Brain microvascular endothelial cell (primary cell): ENCODE measurements around the gene BRF1.

ENCODE experiments used
- DNase-seq: peaks from one replicate; pipeline ENCODE4 v3.0.0-alpha.2; 2020
- H3K27ac ChIP-seq: fragments of 250-450 bp; sonication (Bioruptor Pico); 2 replicates; pipeline ENCODE4 v1.5.1; 2020; ENCODE audit warnings: mild to moderate bottlenecking, moderate library complexity
- H3K27me3 ChIP-seq: fragments of 250-450 bp; sonication (Bioruptor Pico); replicated peaks from 2 replicates; pipeline ENCODE4 v1.5.1; 2020; ENCODE audit warnings: mild to moderate bottlenecking
- H3K36me3 ChIP-seq: fragments of 250-450 bp; sonication (Bioruptor Pico); replicated peaks from 2 replicates; pipeline ENCODE4 v1.5.1; 2020; ENCODE audit warnings: mild to moderate bottlenecking
- H3K4me3 ChIP-seq: 2 replicates; pipeline ENCODE4 v1.5.1; 2011; ENCODE audit warnings: low read depth, mild to moderate bottlenecking, control low read depth, low read length, moderate library complexity
- CTCF ChIP-seq: IDR thresholded peaks from 2 replicates; pipeline ENCODE4 v1.5.1; 2011; ENCODE audit warnings: low read depth, mild to moderate bottlenecking, moderate library complexity, low read length, control low read depth, inconsistent platforms; ENCODE audit errors: missing control alignments
- in situ Hi-C: cut with HindIII; loops from 2 replicates; pipeline ENCODE4 v1.10.0; 2017; ENCODE audit warnings: low sequenced_read_pairs, low pct_ligation_motif_present

BRF1 gene

GRCh38 chr14:105180592-105181548 is 119.9 kb downstream of the BRF1 start, which contains the start of gene NUDT14:
Gene NUDT14, minus strand, starts transcription at chr14:105181312. Its CDS starts 103 bp downstream, at chr14:105181209.
- H3K36me3 ChIP-seq: no peaks in the 10 kb centered on the region
- in situ Hi-C loops: no loop called here
- peak; percentile 26 for DNase-seq
- no peaks in the 10 kb centered on the region for H3K27me3 ChIP-seq
- no peak within 1 kb of the TSS for H3K27ac ChIP-seq
- no peak for TF ChIP-seq CTCF
- H3K4me3 ChIP-seq: peak within 1 kb of the TSS; percentile 50

- no peaks in the 10 kb centered on the region for H3K27me3 ChIP-seq
- TF ChIP-seq CTCF: no peak
- H3K4me3 ChIP-seq: no peak overlapping the region
- no peaks in the 10 kb centered on the region for H3K36me3 ChIP-seq
- H3K27ac ChIP-seq: no peak overlapping the region
- in situ Hi-C loops: no loop called here
- no peak for DNase-seq
Observed at GRCh38 chr14:105179191-105179590, 121.6 kb downstream of the BRF1 start.

GRCh38 chr14:105178868-105179140 is 122.0 kb downstream of the BRF1 start:
- no peak for DNase-seq
- Histone ChIP-seq H3K36me3 (no peaks in the 10 kb centered on the region), H3K27me3 (no peaks in the 10 kb centered on the region), H3K27ac (no peak overlapping the region), H3K4me3 (no peak overlapping the region)
- in situ Hi-C loops: no loop called here
- no peak for TF ChIP-seq CTCF

- DNase-seq: no peak
- in situ Hi-C loops: no loop called here
- Histone ChIP-seq H3K27ac (no peak overlapping the region), H3K36me3 (no peaks in the 10 kb centered on the region), H3K27me3 (no peaks in the 10 kb centered on the region), H3K4me3 (no peak overlapping the region)
- TF ChIP-seq CTCF: no peak
Observed at GRCh38 chr14:105178069-105178867, 122.5 kb downstream of the BRF1 start.

- TF ChIP-seq CTCF: no peak
- no peak overlapping the region for H3K27ac ChIP-seq
- no peaks in the 10 kb centered on the region for H3K27me3 ChIP-seq
- DNase-seq: no peak
- no peaks in the 10 kb centered on the region for H3K36me3 ChIP-seq
- in situ Hi-C loops: no loop called here
- H3K4me3 ChIP-seq: no peak overlapping the region
Observed at GRCh38 chr14:105177082-105177481, 123.7 kb downstream of the BRF1 start.
